LNCaP clone FGC (cell line): ENCODE data around the gene HSBP1L1.
"Not testable (repeated sequence)": the region's sequence is repeated elsewhere in the genome, so short reads cannot be mapped to it uniquely, and the experiment has no call there.

Source experiments
- DNase-seq: peaks from one replicate; pipeline ENCODE4 v3.0.0-alpha.2; 2011; ENCODE audit warnings: low read depth
- H3K4me3 ChIP-seq: 2 replicates; pipeline ENCODE4 v1.5.1; 2011; ENCODE audit warnings: mild to moderate bottlenecking, low read depth, low read length, control low read depth
- CTCF ChIP-seq: IDR thresholded peaks from 2 replicates; pipeline ENCODE4 v1.5.1; 2012; ENCODE audit warnings: mild to moderate bottlenecking; ENCODE audit not compliant: control insufficient read depth, insufficient read depth; ENCODE audit errors: extremely low read depth

HSBP1L1 gene

GRCh38 chr18:80004600-80005342 is 40.3 kb downstream of the HSBP1L1 start:
- TF ChIP-seq CTCF: no peak
- no peak for DNase-seq
- H3K4me3 ChIP-seq: no peak overlapping the region

DNA sequence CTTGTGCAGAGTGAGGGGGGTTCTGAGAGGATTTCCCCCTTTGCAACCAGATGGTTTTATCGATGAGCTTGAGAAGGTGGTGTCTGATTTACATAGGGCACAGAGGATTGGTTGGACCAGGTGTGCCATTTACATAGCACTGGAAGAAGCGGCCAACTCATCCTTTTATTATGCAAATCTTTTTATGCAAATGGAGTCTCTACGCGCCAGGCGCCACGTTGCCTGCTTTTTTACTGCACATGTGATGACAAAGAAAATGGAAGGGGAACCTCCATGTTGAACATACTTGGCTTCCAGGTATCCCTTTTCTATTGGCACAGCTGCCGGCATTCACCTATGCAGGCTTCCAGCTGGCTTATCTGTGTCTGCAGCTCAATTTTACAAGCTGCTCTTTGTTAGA is 42.3 kb downstream of the HSBP1L1 start:
- no peak overlapping the region for H3K4me3 ChIP-seq
- TF ChIP-seq CTCF: no peak
- DNase-seq: no peak

- H3K4me3 ChIP-seq: no peak overlapping the region
- DNase-seq: peak; percentile 92
- TF ChIP-seq CTCF: no peak
Observed at GRCh38 chr18:80009661-80010550, 45.5 kb downstream of the HSBP1L1 start.

- no peak for DNase-seq
Observed at GRCh38 chr18:80010551-80010906, 46.1 kb downstream of the HSBP1L1 start.

DNA sequence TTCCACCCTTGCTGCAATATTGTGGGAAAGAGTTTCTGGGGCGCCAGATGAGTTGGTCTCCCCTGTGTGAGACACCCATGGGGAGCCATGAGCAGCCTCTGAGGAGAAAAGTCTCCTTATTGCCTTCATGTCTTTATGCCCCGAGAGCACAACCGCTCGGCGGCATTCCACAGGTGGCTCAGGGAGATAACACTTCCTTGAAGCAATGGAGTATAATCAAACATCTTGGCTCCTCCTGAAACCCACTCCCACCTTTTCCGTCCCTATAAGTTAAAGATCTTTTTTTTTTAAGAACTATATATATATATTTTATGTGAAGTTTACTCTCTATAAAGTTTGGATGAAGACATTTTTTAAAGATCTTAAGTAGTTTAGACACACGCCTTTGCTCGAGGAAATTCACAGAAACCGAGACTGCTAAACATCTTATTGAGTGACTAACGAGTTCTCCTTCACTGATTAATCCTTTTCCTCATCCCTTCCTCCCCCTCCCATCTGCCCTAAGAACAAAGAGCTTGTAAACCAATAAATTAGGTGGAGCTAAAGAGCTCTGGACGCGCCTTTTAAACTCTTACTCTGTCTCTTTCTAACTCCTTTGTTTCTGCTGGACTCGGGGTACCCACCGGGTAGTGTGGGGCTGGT is 47.2 kb downstream of the HSBP1L1 start:
- not testable (repeated sequence) for H3K4me3 ChIP-seq, DNase-seq

More at GRCh38 chr18:80010551-80010906, 46.1 kb downstream of the HSBP1L1 start:
- no peak overlapping the region for H3K4me3 ChIP-seq
- TF ChIP-seq CTCF: no peak

DNA sequence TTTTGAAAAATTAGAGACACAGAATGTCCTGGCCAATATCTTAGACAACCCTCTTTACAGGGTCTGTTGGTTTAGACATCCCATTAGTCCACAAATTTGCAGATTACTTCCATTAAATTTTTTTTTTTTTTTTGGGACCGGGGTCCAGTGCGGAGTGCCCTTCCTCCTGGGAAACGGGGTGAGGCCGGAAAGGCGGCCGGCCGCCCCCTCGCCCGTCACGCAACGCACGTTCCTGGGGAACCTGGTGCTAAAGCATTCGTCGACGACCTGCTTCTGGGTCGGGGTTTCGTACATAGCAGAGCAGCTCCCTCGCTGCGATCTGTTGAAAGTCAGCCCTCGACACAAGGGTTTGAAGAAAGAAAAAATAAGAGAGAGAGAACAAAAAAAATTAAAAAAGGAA is 48.3 kb downstream of the HSBP1L1 start:
- H3K4me3 ChIP-seq: no peak overlapping the region
- no peak for TF ChIP-seq CTCF
- no peak for DNase-seq
